HG02840 (cell line): ENCODE measurements around the gene SHROOM3.

ENCODE experiments used
- ATAC-seq: cut with Tn5 transposase; IDR thresholded peaks from one replicate; pipeline ENCODE4 v1.9.1; 2021; ENCODE audit warnings: mild to moderate bottlenecking, moderate library complexity, moderate number of reproducible peaks; ENCODE audit not compliant: unreplicated experiment, low FRiP score

SHROOM3 gene

GRCh38 chr4:76733068-76733771 lies 298.2 kb downstream of the SHROOM3 start:
- ATAC-seq: no peak

DNA sequence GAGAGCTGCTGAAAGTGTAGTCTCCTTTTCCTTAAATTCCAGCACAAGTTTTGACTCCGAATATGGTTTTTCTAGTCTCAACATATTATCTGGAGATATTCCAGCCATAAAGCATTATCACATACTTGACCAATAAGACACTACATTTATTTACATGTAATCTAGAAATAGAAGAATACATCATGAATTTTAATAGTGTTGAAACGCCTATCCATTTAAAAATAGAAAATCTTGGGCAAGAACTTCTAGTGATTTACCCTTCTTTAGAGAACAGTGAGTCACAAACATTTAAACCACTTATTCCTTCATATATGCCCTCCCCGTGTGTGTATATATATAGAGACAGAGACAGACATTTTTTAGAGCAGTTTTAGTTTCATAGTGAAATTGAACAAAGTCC lies 301.4 kb downstream of the SHROOM3 start:
- no peak for ATAC-seq

DNA sequence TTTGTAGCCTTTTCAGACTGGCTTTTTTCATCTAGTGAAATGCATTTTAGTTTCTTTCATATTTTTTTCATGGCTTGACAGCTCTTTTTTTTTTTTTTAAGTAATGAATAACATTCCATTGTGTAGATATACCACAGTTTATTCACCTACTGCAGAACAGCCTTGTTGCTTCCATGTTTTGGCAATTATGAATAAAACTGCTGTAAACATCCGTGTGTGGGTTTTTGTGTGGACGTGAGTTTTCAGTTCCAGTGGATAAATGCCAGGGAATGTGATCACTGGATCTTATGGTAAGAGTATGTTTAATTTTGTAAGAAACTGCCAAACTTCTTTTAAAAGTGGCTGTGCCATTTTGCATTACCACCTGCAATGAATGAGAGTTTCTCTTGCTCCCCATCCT lies 302.2 kb downstream of the SHROOM3 start:
- no peak for ATAC-seq

DNA sequence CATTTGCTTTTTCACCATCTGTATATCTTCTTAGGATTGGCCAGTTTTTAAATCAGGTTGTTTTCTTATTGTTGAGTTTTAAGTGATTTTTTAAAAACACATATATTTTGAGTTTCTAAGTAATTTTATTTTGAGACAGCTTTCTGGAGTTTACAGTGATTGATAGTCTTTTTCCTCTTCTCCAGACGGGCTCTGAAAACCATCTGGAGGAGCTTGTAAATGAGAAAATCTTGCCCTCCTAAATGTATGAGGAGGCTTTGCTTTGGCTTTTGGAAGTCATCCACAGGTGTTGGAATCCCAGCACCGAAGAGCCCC lies 302.7 kb downstream of the SHROOM3 start:
- ATAC-seq: no peak

GRCh38 chr4:76738086-76738931 lies 303.3 kb downstream of the SHROOM3 start:
- no peak for ATAC-seq

- ATAC-seq: no peak
These were observed 305.2 kb downstream of the SHROOM3 start for GRCh38 chr4:76740192-76740591.

- no peak for ATAC-seq
These were observed 306.0 kb downstream of the SHROOM3 start for GRCh38 chr4:76740866-76741662.

DNA sequence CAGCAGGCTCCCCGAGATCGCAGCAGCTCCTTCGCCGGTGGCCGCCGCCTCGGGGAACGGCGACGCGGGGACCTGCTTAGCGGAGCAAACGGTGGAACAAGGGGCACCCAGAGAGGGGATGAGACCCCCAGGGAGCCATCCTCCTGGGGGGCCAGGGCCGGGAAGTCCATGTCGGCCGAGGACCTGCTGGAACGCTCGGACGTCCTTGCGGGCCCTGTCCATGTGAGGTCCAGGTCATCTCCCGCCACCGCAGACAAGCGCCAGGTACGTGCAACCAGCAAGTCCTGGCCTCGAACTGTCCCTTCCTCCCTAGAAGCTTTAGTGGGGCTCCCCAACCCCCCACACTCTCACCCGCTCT lies 306.6 kb downstream of the SHROOM3 start:
- no peak for ATAC-seq

- ATAC-seq: no peak
These were observed 309.4 kb downstream of the SHROOM3 start for GRCh38 chr4:76744241-76744921.

DNA sequence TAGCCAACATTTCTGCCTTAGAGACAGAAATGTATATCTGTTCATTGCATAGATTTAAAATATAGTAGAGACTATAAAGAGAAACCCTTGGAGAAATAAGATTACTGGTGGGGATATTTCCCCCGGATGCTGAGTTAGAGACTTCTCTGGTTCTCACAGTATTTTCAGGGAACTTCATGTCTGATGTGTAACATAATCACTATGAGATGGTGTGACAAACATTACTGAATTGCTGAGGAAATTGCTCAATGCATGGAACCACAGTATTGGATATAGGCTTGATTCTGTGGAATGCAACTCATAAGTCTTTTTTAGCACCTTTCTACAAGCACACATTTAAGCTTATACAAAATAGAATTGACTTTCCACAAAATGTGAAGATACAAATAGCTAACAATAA lies 310.2 kb downstream of the SHROOM3 start:
- no peak for ATAC-seq

DNA sequence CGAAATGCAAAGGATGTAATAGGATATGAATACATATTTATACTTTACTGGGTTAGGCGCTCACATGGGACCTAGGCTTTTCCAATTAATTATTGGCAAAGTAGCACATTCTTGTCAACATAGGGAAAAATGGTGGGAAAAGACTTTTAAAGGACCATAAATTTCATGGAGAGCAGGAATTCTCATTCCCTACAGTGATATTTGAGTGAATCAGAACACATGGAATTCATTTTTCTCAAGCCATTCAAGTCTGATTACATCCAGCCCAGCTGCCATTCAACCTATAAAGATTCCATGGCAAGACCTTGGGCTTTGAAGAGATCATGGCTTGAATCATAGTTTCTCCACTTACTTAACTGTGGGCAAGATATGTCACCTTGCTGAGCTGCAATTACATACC lies 312.5 kb downstream of the SHROOM3 start:
- ATAC-seq: no peak

DNA sequence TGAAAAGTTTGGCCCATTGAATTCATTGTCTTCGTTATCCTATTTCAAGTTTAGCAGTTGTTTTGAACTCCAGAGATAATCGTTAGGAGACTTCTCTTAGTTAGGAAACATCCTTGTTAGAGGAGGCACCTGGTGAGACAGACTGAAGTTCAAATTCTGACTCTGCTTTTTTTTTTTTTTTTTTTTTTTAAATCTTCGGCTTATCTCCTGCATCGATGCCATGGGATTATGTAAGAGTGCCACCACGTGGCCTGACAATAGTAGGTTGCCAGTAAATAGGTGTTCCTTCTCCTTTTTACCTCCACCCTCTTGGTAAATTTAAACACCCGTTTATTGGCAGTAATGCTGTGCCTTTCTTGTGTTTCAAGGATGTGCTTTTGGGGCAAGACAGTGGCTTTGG lies 313.6 kb downstream of the SHROOM3 start:
- ATAC-seq: no peak

DNA sequence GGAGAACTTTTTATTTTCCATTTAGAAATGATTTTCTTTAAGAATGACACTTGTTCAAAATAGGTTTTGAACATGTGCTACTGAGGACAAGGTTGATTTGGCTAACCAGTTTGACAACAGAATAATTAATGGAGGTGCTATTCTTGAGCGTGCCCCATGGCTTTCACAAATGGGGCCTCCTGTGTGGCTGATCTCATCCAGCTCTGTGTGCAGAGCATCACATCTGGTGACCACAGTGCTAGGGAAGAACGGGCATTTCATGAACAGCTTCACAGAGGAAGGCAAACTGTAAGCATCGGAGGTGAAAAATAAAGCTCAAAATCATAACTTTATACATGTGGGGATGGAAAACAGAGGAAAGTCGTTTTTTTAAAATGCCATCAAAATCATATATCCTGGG lies 314.3 kb downstream of the SHROOM3 start:
- no peak for ATAC-seq

- no peak for ATAC-seq
These were observed 315.7 kb downstream of the SHROOM3 start for GRCh38 chr4:76750716-76751115.

GRCh38 chr4:76751612-76752343 lies 316.7 kb downstream of the SHROOM3 start:
- ATAC-seq: no peak

GRCh38 chr4:76752861-76753501 lies 318.0 kb downstream of the SHROOM3 start:
- no peak for ATAC-seq

- no peak for ATAC-seq
These were observed 318.8 kb downstream of the SHROOM3 start for GRCh38 chr4:76753814-76754213.

DNA sequence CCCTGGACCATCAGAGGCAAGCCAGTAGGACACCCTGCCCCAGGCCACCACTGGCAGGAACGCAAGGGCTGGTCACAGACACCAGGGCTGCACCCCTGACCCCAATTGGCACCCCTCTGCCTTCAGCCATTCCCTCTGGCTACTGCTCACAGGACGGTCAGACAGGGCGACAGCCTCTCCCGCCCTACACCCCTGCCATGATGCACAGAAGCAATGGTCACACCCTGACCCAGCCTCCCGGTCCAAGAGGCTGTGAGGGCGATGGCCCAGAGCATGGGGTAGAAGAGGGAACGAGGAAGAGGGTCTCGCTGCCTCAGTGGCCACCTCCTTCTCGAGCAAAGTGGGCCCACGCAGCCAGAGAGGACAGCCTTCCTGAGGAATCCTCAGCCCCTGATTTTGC lies 319.4 kb downstream of the SHROOM3 start:
- ATAC-seq: no peak

- ATAC-seq: no peak
These were observed 320.7 kb downstream of the SHROOM3 start for GRCh38 chr4:76755756-76756155.

GRCh38 chr4:76756416-76756815 lies 321.4 kb downstream of the SHROOM3 start:
- ATAC-seq: no peak
